SK-N-SH treated with all-trans-retinoic acid at 6 μM for 48 hours (cell line): Measurements from ENCODE around the gene PRR12.

Source experiments
- ATAC-seq: fragments of 200-7000 bp; cut with Tn5 transposase; 3 replicates; pipeline ENCODE4 v1.9.1; 2020; ENCODE audit warnings: mild to moderate bottlenecking, moderate library complexity
- ARNTL ChIP-seq: fragments of 450-650 bp; formaldehyde crosslinking; IDR thresholded peaks from 2 replicates; pipeline ENCODE4 v1.5.0; 2020; ENCODE audit warnings: low read depth, mild to moderate bottlenecking, moderate library complexity, borderline replicate concordance
- BACH2 ChIP-seq: fragments of 250-450 bp; sonication (Bioruptor Pico); IDR thresholded peaks from 2 replicates; pipeline ENCODE4 v1.9.0; 2021; ENCODE audit warnings: mild to moderate bottlenecking, borderline replicate concordance
- CSDC2 ChIP-seq: fragments of 250-450 bp; sonication (Bioruptor Pico); IDR thresholded peaks from 2 replicates; pipeline ENCODE4 v1.5.0; 2020; ENCODE audit warnings: mild to moderate bottlenecking, moderate library complexity
- ESRRG ChIP-seq: fragments of 250-450 bp; sonication (Bioruptor Pico); IDR thresholded peaks from 2 replicates; pipeline ENCODE4 v1.6.1; 2021; ENCODE audit warnings: mild to moderate bottlenecking
- GLIS3 ChIP-seq: fragments of 250-450 bp; sonication (Bioruptor Pico); IDR thresholded peaks from 2 replicates; pipeline ENCODE4 v1.5.0; 2020; ENCODE audit warnings: mild to moderate bottlenecking, moderate library complexity
- ISL1 ChIP-seq: fragments of 250-450 bp; sonication (Bioruptor Pico); IDR thresholded peaks from 2 replicates; pipeline ENCODE4 v2.1.2; 2022; ENCODE audit warnings: mild to moderate bottlenecking, moderate library complexity
- OSR1 ChIP-seq: fragments of 250-450 bp; sonication (Bioruptor Pico); IDR thresholded peaks from 2 replicates; pipeline ENCODE4 v1.8.0; 2022; ENCODE audit warnings: moderate library complexity, mild to moderate bottlenecking, inconsistent platforms
- PATZ1 ChIP-seq: fragments of 250-450 bp; sonication (Bioruptor Pico); IDR thresholded peaks from 2 replicates; pipeline ENCODE4 v1.8.0; 2020; ENCODE audit warnings: mild to moderate bottlenecking, moderate library complexity, borderline replicate concordance
- PPARA ChIP-seq: fragments of 250-450 bp; sonication (Bioruptor Pico); IDR thresholded peaks from 2 replicates; pipeline ENCODE4 v1.5.0; 2020; ENCODE audit warnings: mild to moderate bottlenecking, borderline replicate concordance
- RARB ChIP-seq: fragments of 250-450 bp; sonication (Bioruptor Pico); IDR thresholded peaks from 2 replicates; pipeline ENCODE4 v1.8.0; 2021; ENCODE audit warnings: mild to moderate bottlenecking, moderate library complexity
- SNAI2 ChIP-seq: fragments of 250-450 bp; sonication (Bioruptor Pico); IDR thresholded peaks from 2 replicates; pipeline ENCODE4 v1.5.0; 2020; ENCODE audit warnings: mild to moderate bottlenecking, moderate library complexity
- TCF4 ChIP-seq: fragments of 250-450 bp; sonication (Bioruptor Pico); IDR thresholded peaks from 2 replicates; pipeline ENCODE4 v1.8.0; 2021; ENCODE audit warnings: mild to moderate bottlenecking, moderate library complexity, borderline replicate concordance
- TOX ChIP-seq: fragments of 250-450 bp; sonication (Bioruptor Pico); IDR thresholded peaks from 2 replicates; pipeline ENCODE4 v1.8.0; 2021; ENCODE audit warnings: mild to moderate bottlenecking, moderate library complexity, borderline replicate concordance
- ZC3H10 ChIP-seq: fragments of 250-450 bp; sonication (Bioruptor Pico); IDR thresholded peaks from 2 replicates; pipeline ENCODE4 v1.5.1; 2021; ENCODE audit warnings: mild to moderate bottlenecking, moderate library complexity
- ZFP3 ChIP-seq: fragments of 250-450 bp; sonication (Bioruptor Pico); IDR thresholded peaks from 2 replicates; pipeline ENCODE4 v1.5.0; 2020; ENCODE audit warnings: mild to moderate bottlenecking, moderate library complexity
- ZFP30 ChIP-seq: fragments of 450-650 bp; formaldehyde crosslinking; IDR thresholded peaks from 2 replicates; pipeline ENCODE4 v1.5.0; 2022; ENCODE audit warnings: mild to moderate bottlenecking, moderate library complexity
- ZNF70 ChIP-seq: fragments of 450-650 bp; formaldehyde crosslinking; IDR thresholded peaks from 2 replicates; pipeline ENCODE4 v1.5.0; 2020; ENCODE audit warnings: mild to moderate bottlenecking, moderate library complexity
- ZNF8 ChIP-seq: fragments of 450-650 bp; formaldehyde crosslinking; IDR thresholded peaks from 2 replicates; pipeline ENCODE4 v1.5.0; 2020; ENCODE audit warnings: mild to moderate bottlenecking, moderate library complexity
- TF ChIP-seq, protein P1 (sequence below): fragments of 250-450 bp; sonication (Bioruptor Pico); IDR thresholded peaks from 2 replicates; pipeline ENCODE4 v1.5.1; 2020; ENCODE audit warnings: low read depth, mild to moderate bottlenecking, moderate library complexity
- TF ChIP-seq, protein P2 (sequence below): fragments of 250-450 bp; sonication (Bioruptor Pico); IDR thresholded peaks from 2 replicates; pipeline ENCODE4 v1.8.0; 2021; ENCODE audit warnings: low read depth, mild to moderate bottlenecking, moderate library complexity, borderline replicate concordance
- TF ChIP-seq, protein P3 (sequence below): fragments of 250-450 bp; sonication (Bioruptor Pico); IDR thresholded peaks from 2 replicates; pipeline ENCODE4 v1.5.1; 2021; ENCODE audit warnings: mild to moderate bottlenecking, moderate library complexity
- TF ChIP-seq, protein P4 (sequence below): fragments of 250-450 bp; sonication (Bioruptor Pico); IDR thresholded peaks from 2 replicates; pipeline ENCODE4 v1.5.0; 2020; ENCODE audit warnings: mild to moderate bottlenecking, moderate library complexity

PRR12 gene

DNA sequence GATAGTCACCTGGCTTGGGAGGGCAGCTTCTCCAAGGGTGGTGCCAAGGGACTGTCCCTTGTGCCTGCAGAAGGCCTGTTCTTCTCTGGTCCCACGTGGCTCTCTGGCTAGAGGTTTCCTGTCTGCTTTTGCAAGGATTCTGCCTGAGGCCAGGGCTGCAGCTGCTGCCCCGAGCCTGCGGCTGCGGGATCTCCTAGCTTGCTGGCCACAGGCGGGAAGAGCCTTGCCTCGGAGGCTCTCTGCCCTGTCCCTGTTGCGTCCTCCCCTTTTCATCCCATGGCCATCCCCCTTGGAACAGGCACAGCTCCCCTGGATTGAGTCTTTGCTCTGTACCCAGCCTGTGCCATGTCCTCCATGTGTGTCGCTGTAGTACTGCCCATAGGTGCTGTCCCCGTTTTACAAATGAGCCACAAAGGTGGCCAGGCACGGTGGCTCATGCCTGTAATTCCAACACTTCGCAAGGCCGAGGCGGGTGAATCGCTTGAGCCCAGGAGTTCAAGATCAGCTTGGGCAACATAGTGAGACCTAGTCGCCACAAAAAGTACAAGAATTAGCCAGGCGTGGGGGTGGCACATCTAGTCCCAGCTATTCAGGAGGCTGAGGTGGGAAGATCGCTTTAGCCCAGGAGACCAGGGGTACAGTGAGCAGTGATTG is 65.6 kb downstream of the PRR12 start:
- ATAC-seq: no peak
- TF ChIP-seq ESRRG (CRISPR knock-in tag) (no peak), OSR1 (CRISPR knock-in tag) (no peak), ZNF8 (CRISPR knock-in tag) (no peak)
- TF ChIP-seq, protein P1, sequence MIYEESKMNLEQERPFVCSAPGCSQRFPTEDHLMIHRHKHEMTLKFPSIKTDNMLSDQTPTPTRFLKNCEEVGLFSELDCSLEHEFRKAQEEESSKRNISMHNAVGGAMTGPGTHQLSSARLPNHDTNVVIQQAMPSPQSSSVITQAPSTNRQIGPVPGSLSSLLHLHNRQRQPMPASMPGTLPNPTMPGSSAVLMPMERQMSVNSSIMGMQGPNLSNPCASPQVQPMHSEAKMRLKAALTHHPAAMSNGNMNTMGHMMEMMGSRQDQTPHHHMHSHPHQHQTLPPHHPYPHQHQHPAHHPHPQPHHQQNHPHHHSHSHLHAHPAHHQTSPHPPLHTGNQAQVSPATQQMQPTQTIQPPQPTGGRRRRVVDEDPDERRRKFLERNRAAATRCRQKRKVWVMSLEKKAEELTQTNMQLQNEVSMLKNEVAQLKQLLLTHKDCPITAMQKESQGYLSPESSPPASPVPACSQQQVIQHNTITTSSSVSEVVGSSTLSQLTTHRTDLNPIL (CRISPR knock-in tag): no peak
- TF ChIP-seq, all 23 proteins: peak for 0

- ATAC-seq: no peak
- TF ChIP-seq ZFP30 (CRISPR knock-in tag): no peak
- no peak for TF ChIP-seq RARB (CRISPR knock-in tag)
- TF ChIP-seq CSDC2: no peak
- TF ChIP-seq, protein P2, sequence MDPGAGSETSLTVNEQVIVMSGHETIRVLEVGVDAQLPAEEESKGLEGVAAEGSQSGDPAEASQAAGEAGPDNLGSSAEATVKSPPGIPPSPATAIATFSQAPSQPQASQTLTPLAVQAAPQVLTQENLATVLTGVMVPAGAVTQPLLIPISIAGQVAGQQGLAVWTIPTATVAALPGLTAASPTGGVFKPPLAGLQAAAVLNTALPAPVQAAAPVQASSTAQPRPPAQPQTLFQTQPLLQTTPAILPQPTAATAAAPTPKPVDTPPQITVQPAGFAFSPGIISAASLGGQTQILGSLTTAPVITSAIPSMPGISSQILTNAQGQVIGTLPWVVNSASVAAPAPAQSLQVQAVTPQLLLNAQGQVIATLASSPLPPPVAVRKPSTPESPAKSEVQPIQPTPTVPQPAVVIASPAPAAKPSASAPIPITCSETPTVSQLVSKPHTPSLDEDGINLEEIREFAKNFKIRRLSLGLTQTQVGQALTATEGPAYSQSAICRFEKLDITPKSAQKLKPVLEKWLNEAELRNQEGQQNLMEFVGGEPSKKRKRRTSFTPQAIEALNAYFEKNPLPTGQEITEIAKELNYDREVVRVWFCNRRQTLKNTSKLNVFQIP (CRISPR knock-in tag): no peak
- no peak for TF ChIP-seq TCF4 (CRISPR knock-in tag)
- no peak for TF ChIP-seq ZFP3 (CRISPR knock-in tag)
- no peak for TF ChIP-seq PPARA (CRISPR knock-in tag)
- TF ChIP-seq ISL1 (CRISPR knock-in tag): no peak
- no peak for TF ChIP-seq OSR1 (CRISPR knock-in tag)
- TF ChIP-seq, protein P3, sequence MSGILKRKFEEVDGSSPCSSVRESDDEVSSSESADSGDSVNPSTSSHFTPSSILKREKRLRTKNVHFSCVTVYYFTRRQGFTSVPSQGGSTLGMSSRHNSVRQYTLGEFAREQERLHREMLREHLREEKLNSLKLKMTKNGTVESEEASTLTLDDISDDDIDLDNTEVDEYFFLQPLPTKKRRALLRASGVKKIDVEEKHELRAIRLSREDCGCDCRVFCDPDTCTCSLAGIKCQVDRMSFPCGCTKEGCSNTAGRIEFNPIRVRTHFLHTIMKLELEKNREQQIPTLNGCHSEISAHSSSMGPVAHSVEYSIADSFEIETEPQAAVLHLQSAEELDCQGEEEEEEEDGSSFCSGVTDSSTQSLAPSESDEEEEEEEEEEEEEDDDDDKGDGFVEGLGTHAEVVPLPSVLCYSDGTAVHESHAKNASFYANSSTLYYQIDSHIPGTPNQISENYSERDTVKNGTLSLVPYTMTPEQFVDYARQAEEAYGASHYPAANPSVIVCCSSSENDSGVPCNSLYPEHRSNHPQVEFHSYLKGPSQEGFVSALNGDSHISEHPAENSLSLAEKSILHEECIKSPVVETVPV (CRISPR knock-in tag): no peak
- TF ChIP-seq SNAI2: no peak
- no peak for TF ChIP-seq ESRRG (CRISPR knock-in tag)
- no peak for TF ChIP-seq ZNF8 (CRISPR knock-in tag)
- no peak for TF ChIP-seq BACH2 (CRISPR knock-in tag)
- TF ChIP-seq TOX (CRISPR knock-in tag): no peak
- TF ChIP-seq, protein P4, sequence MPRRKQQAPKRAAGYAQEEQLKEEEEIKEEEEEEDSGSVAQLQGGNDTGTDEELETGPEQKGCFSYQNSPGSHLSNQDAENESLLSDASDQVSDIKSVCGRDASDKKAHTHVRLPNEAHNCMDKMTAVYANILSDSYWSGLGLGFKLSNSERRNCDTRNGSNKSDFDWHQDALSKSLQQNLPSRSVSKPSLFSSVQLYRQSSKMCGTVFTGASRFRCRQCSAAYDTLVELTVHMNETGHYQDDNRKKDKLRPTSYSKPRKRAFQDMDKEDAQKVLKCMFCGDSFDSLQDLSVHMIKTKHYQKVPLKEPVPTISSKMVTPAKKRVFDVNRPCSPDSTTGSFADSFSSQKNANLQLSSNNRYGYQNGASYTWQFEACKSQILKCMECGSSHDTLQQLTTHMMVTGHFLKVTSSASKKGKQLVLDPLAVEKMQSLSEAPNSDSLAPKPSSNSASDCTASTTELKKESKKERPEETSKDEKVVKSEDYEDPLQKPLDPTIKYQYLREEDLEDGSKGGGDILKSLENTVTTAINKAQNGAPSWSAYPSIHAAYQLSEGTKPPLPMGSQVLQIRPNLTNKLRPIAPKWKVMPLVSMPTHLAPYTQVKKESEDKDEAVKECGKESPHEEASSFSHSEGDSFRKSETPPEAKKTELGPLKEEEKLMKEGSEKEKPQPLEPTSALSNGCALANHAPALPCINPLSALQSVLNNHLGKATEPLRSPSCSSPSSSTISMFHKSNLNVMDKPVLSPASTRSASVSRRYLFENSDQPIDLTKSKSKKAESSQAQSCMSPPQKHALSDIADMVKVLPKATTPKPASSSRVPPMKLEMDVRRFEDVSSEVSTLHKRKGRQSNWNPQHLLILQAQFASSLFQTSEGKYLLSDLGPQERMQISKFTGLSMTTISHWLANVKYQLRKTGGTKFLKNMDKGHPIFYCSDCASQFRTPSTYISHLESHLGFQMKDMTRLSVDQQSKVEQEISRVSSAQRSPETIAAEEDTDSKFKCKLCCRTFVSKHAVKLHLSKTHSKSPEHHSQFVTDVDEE (CRISPR knock-in tag): no peak
- TF ChIP-seq ZNF70 (CRISPR knock-in tag): no peak
- TF ChIP-seq ZC3H10 (CRISPR knock-in tag): no peak
- TF ChIP-seq GLIS3 (CRISPR knock-in tag): no peak
- TF ChIP-seq, all 23 proteins: peak for 0
Measured at GRCh38 chr19:49657493-49658138, 66.6 kb downstream of the PRR12 start.

GRCh38 chr19:49658139-49658517 is 67.1 kb downstream of the PRR12 start:
- no peak for ATAC-seq
- TF ChIP-seq ARNTL (CRISPR knock-in tag): no peak
- TF ChIP-seq ZNF70 (CRISPR knock-in tag): no peak
- TF ChIP-seq ZC3H10 (CRISPR knock-in tag): no peak
- TF ChIP-seq ZFP3 (CRISPR knock-in tag): no peak
- TF ChIP-seq, protein P1 (CRISPR knock-in tag): no peak
- TF ChIP-seq ESRRG (CRISPR knock-in tag): no peak
- TF ChIP-seq BACH2 (CRISPR knock-in tag): no peak
- no peak for TF ChIP-seq TCF4 (CRISPR knock-in tag)
- no peak for TF ChIP-seq GLIS3 (CRISPR knock-in tag)
- TF ChIP-seq TOX (CRISPR knock-in tag): no peak
- no peak for TF ChIP-seq PATZ1 (CRISPR knock-in tag)
- TF ChIP-seq, protein P2 (CRISPR knock-in tag): no peak
